GM23338 (cell line): Measurements from ENCODE around the gene RAB11FIP2. TPM values are rescaled to one million over a fixed set of nuclear protein-coding genes. Genes with fewer than 3 reads are reported as not detected.

Experiments used
- ATAC-seq: fragments of 200-7000 bp; cut with Tn5 transposase; 3 replicates; pipeline ENCODE4 v1.9.1; 2020
- DNase-seq: peaks from one replicate; pipeline ENCODE4 v3.0.0-alpha.2; 2015; ENCODE audit warnings: low spot score
- H2AFZ ChIP-seq: fragments of 200-600 bp; sonication (generic); 2 replicates; pipeline ENCODE4 v1.8.0; 2016; ENCODE audit warnings: antibody characterized with exemption, mild to moderate bottlenecking, moderate library complexity
- H3F3A ChIP-seq: fragments of 200-600 bp; sonication (generic); replicated peaks from 2 replicates; pipeline ENCODE4 v1.8.0; 2017; ENCODE audit warnings: antibody characterized with exemption, mixed run types, low read depth
- H3K27ac ChIP-seq: fragments of 200-600 bp; sonication (generic); 2 replicates; pipeline ENCODE4 v1.6.1; 2016; ENCODE audit warnings: low read depth
- H3K27me3 ChIP-seq: fragments of 200-600 bp; sonication (generic); 2 replicates; pipeline ENCODE4 v1.8.0; 2016; ENCODE audit warnings: mild to moderate bottlenecking, mixed run types, moderate library complexity; ENCODE audit not compliant: insufficient read depth
- H3K36me3 ChIP-seq: fragments of 200-600 bp; sonication (generic); 2 replicates; pipeline ENCODE4 v1.8.0; 2016; ENCODE audit warnings: mild to moderate bottlenecking; ENCODE audit not compliant: insufficient read depth
- H3K4me1 ChIP-seq: fragments of 200-600 bp; sonication (generic); 2 replicates; pipeline ENCODE4 v1.8.0; 2016; ENCODE audit warnings: mild to moderate bottlenecking, moderate library complexity; ENCODE audit not compliant: insufficient read depth
- H3K4me2 ChIP-seq: fragments of 200-600 bp; sonication (generic); 2 replicates; pipeline ENCODE4 v1.7.1; 2017; ENCODE audit warnings: mixed run types
- H3K4me3 ChIP-seq: fragments of 200-600 bp; sonication (generic); 2 replicates; pipeline ENCODE4 v1.6.1; 2016; ENCODE audit warnings: mixed run types
- H3K79me2 ChIP-seq: fragments of 200-600 bp; sonication (generic); replicated peaks from 2 replicates; pipeline ENCODE4 v1.8.0; 2017; ENCODE audit warnings: mild to moderate bottlenecking; ENCODE audit not compliant: insufficient read depth
- H3K9me2 ChIP-seq: fragments of 200-600 bp; sonication (generic); 2 replicates; pipeline ENCODE4 v1.8.0; 2017; ENCODE audit not compliant: insufficient read depth
- H4K20me1 ChIP-seq: fragments of 200-600 bp; sonication (generic); replicated peaks from 2 replicates; pipeline ENCODE4 v1.8.0; 2017; ENCODE audit warnings: mild to moderate bottlenecking; ENCODE audit not compliant: insufficient read depth
- H3K27ac Mint-ChIP-seq: 2 replicates; pipeline ENCODE4 v1.8.0; 2020; ENCODE audit warnings: inconsistent platforms, mild to moderate bottlenecking, moderate library complexity, mixed read lengths
- H3K27me3 Mint-ChIP-seq: 3 replicates; pipeline ENCODE4 v1.8.0; 2022; ENCODE audit warnings: low read depth, mild to moderate bottlenecking, moderate library complexity, mixed read lengths, inconsistent platforms; ENCODE audit not compliant: insufficient read depth, poor library complexity
- H3K36me3 Mint-ChIP-seq: 3 replicates; pipeline ENCODE4 v1.8.0; 2021; ENCODE audit warnings: low read depth, mild to moderate bottlenecking, inconsistent platforms, moderate library complexity, mixed read lengths
- H3K4me1 Mint-ChIP-seq: 3 replicates; pipeline ENCODE4 v1.8.0; 2020; ENCODE audit warnings: mild to moderate bottlenecking, inconsistent platforms, mixed read lengths
- H3K4me3 Mint-ChIP-seq: 3 replicates; pipeline ENCODE4 v1.8.0; 2021; ENCODE audit warnings: moderate library complexity, mild to moderate bottlenecking, inconsistent platforms, mixed read lengths
- H3K9me3 Mint-ChIP-seq: 3 replicates; pipeline ENCODE4 v1.8.0; 2020; ENCODE audit warnings: moderate library complexity, mild to moderate bottlenecking, inconsistent platforms, mixed read lengths
- CREB1 ChIP-seq: fragments of 250-450 bp; sonication (Bioruptor Pico); IDR thresholded peaks from 2 replicates; pipeline ENCODE4 v1.5.0; 2020; ENCODE audit warnings: low read depth, mild to moderate bottlenecking, moderate library complexity
- CTCF ChIP-seq, 2 experiments: fragments of 200-600 bp in 1 of 2; sonication (generic) in 1 of 2; conservative IDR thresholded peaks; 2 replicates each; pipeline versions ENCODE4 v1.5.1 to v1.6.1; 2016 to 2017; ENCODE audit warnings: antibody characterized with exemption in 2 of 2, low read depth in 2 of 2, mild to moderate bottlenecking in 2 of 2, moderate library complexity in 1 of 2
- EZH2 ChIP-seq: fragments of 200-600 bp; sonication (generic); IDR thresholded peaks from one replicate; pipeline ENCODE4 v1.8.0; 2017; ENCODE audit warnings: antibody characterized with exemption, mild to moderate bottlenecking, low read depth; ENCODE audit not compliant: unreplicated experiment
- EZH2phosphoT487 ChIP-seq: fragments of 200-600 bp; sonication (generic); IDR thresholded peaks from one replicate; pipeline ENCODE4 v1.8.1; 2018; ENCODE audit warnings: antibody characterized with exemption; ENCODE audit not compliant: unreplicated experiment
- JUNB ChIP-seq: IDR thresholded peaks from one replicate; pipeline ENCODE4 v1.6.1; 2016; ENCODE audit warnings: antibody characterized with exemption; ENCODE audit not compliant: unreplicated experiment
- NANOG ChIP-seq: IDR thresholded peaks from 2 replicates; pipeline ENCODE4 v1.6.1; 2016; ENCODE audit warnings: antibody characterized with exemption, borderline replicate concordance
- POLR2AphosphoS5 ChIP-seq: IDR thresholded peaks from 2 replicates; pipeline ENCODE4 v1.6.1; 2016; ENCODE audit warnings: antibody characterized with exemption, low read depth
- STAT1 ChIP-seq: IDR thresholded peaks from one replicate; pipeline ENCODE4 v1.6.1; 2016; ENCODE audit warnings: antibody characterized with exemption; ENCODE audit not compliant: unreplicated experiment
- ZNF114 ChIP-seq: fragments of 250-450 bp; sonication (Bioruptor Pico); IDR thresholded peaks from 2 replicates; pipeline ENCODE4 v1.5.0; 2020; ENCODE audit warnings: mild to moderate bottlenecking, moderate library complexity
- ZNF331 ChIP-seq: fragments of 250-450 bp; sonication (Bioruptor Pico); IDR thresholded peaks from 2 replicates; pipeline ENCODE4 v1.5.0; 2020; ENCODE audit warnings: low read depth, mild to moderate bottlenecking, moderate library complexity
- ZNF462 ChIP-seq: fragments of 250-450 bp; sonication (Bioruptor Pico); IDR thresholded peaks from 2 replicates; pipeline ENCODE4 v1.5.0; 2020; ENCODE audit warnings: mild to moderate bottlenecking, moderate library complexity
- polyA plus RNA-seq: library from polyadenylated mRNA; unstranded; fragments of >200 nt; fragmentation: Nextera tagmentation; extraction: Ambion mirVana; gene quantifications from 2 replicates; pipeline ENCODE4 v1.2.1, GENCODE V29; 2016
- total RNA-seq: library from RNA; depleted of rRNA; stranded (reverse); fragments of >200 nt; shearing (Covaris generic); gene quantifications from 2 replicates; pipeline ENCODE4 v1.2.3, GENCODE V29; 2014
- TF ChIP-seq, protein P1 (sequence below): IDR thresholded peaks from one replicate; pipeline ENCODE4 v1.6.1; 2018; ENCODE audit warnings: antibody characterized with exemption; ENCODE audit not compliant: unreplicated experiment
- TF ChIP-seq, protein P2 (sequence below): IDR thresholded peaks from 2 replicates; pipeline ENCODE4 v1.6.1; 2016; ENCODE audit warnings: antibody characterized with exemption

The RAB11FIP2 gene
- total and polyA plus RNA-seq, 2 experiments from 2014 or later: 16.1 to 17.6 TPM

DNA sequence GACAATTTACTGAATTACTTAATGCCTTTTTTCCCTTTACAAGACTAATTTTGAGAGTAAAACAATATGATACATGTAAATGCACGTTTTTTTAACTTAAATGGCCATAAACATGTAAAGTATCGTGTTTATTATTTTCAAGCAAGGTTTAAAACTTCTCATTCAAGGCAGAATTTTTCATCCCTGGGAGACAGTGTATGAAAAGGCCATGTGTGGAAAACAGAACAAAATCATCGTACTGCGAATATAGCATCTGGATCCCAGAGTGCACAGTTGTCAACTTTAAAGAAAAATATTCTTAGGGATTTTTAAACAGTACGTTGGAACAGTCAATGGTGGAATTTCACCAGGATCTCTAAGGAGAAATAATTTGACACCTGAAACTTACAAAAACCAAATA lies 1.1 kb upstream of the RAB11FIP2 start:
- H3K36me3 ChIP-seq: no peaks in the 10 kb centered on the region
- H3F3A ChIP-seq: no peaks in the 10 kb centered on the region
- TF ChIP-seq EZH2: no peak
- no peak for TF ChIP-seq ZNF462
- TF ChIP-seq, protein P1, sequence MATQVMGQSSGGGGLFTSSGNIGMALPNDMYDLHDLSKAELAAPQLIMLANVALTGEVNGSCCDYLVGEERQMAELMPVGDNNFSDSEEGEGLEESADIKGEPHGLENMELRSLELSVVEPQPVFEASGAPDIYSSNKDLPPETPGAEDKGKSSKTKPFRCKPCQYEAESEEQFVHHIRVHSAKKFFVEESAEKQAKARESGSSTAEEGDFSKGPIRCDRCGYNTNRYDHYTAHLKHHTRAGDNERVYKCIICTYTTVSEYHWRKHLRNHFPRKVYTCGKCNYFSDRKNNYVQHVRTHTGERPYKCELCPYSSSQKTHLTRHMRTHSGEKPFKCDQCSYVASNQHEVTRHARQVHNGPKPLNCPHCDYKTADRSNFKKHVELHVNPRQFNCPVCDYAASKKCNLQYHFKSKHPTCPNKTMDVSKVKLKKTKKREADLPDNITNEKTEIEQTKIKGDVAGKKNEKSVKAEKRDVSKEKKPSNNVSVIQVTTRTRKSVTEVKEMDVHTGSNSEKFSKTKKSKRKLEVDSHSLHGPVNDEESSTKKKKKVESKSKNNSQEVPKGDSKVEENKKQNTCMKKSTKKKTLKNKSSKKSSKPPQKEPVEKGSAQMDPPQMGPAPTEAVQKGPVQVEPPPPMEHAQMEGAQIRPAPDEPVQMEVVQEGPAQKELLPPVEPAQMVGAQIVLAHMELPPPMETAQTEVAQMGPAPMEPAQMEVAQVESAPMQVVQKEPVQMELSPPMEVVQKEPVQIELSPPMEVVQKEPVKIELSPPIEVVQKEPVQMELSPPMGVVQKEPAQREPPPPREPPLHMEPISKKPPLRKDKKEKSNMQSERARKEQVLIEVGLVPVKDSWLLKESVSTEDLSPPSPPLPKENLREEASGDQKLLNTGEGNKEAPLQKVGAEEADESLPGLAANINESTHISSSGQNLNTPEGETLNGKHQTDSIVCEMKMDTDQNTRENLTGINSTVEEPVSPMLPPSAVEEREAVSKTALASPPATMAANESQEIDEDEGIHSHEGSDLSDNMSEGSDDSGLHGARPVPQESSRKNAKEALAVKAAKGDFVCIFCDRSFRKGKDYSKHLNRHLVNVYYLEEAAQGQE: no peak
- no peak for TF ChIP-seq NANOG
- no peak for TF ChIP-seq EZH2phosphoT487
- TF ChIP-seq CTCF (conservative IDR thresholded peaks at IDR 0.05; ENCODE audit: low read depth in 2 of 2): no peak
- TF ChIP-seq, protein P2, sequence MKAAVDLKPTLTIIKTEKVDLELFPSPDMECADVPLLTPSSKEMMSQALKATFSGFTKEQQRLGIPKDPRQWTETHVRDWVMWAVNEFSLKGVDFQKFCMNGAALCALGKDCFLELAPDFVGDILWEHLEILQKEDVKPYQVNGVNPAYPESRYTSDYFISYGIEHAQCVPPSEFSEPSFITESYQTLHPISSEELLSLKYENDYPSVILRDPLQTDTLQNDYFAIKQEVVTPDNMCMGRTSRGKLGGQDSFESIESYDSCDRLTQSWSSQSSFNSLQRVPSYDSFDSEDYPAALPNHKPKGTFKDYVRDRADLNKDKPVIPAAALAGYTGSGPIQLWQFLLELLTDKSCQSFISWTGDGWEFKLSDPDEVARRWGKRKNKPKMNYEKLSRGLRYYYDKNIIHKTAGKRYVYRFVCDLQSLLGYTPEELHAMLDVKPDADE: no peak
- no peak for TF ChIP-seq ZNF114 (CRISPR knock-in tag)
- TF ChIP-seq STAT1: no peak
- TF ChIP-seq ZNF331 (CRISPR knock-in tag): no peak
- no peak for TF ChIP-seq CREB1 (CRISPR knock-in tag)
- no peak for TF ChIP-seq JUNB
- TF ChIP-seq POLR2AphosphoS5: no peak
- Mint-ChIP-seq H3K36me3 (no peaks in the 10 kb centered on the region), H3K27ac (no peak overlapping the region), H3K4me1 (peaks cover 17% of the 10 kb centered on the region; the same call in 2 of the 3 replicates), H3K4me3 (peak overlapping the region; percentile 93; the same call in 1 of the 3 replicates), H3K9me3 (no peaks in the 10 kb centered on the region), H3K27me3 (peaks cover 4% of the 10 kb centered on the region)
- ATAC-seq (no peak), DNase-seq (no peak)
- H3K27ac ChIP-seq: no peak overlapping the region
- peaks cover 11% of the 10 kb centered on the region for H3K4me1 ChIP-seq
- H3K79me2 ChIP-seq: peaks cover 23% of the 10 kb centered on the region
- H3K9me2 ChIP-seq: no peaks in the 10 kb centered on the region
- peak overlapping the region; percentile 82; the same call in 1 of the 2 replicates for H2AFZ ChIP-seq
- H3K4me3 ChIP-seq: no peak overlapping the region
- no peaks in the 10 kb centered on the region for H4K20me1 ChIP-seq
- 0 out of 2 replicates have a peak overlapping the region, but pooled peaks have one; percentile 76 for H3K4me2 ChIP-seq
- no peaks in the 10 kb centered on the region for H3K27me3 ChIP-seq
